Measurements from ENCODE around the gene C11orf21.

C11orf21 gene

GRCh38 chr11:2262301-2263070, 39.2 kb downstream of the C11orf21 start:
- TF ChIP-seq, protein P1, sequence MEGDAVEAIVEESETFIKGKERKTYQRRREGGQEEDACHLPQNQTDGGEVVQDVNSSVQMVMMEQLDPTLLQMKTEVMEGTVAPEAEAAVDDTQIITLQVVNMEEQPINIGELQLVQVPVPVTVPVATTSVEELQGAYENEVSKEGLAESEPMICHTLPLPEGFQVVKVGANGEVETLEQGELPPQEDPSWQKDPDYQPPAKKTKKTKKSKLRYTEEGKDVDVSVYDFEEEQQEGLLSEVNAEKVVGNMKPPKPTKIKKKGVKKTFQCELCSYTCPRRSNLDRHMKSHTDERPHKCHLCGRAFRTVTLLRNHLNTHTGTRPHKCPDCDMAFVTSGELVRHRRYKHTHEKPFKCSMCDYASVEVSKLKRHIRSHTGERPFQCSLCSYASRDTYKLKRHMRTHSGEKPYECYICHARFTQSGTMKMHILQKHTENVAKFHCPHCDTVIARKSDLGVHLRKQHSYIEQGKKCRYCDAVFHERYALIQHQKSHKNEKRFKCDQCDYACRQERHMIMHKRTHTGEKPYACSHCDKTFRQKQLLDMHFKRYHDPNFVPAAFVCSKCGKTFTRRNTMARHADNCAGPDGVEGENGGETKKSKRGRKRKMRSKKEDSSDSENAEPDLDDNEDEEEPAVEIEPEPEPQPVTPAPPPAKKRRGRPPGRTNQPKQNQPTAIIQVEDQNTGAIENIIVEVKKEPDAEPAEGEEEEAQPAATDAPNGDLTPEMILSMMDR (IDR thresholded peaks at IDR 0.05; ENCODE audit: low read depth, low read length, missing control alignments), result no peak
- no peak for DNase-seq (ENCODE audit: extremely low read depth, low read depth)
- H3K4me3 ChIP-seq (replicated peaks; ENCODE audit: low read depth, low read length), result no peak overlapping the region

GRCh38 chr11:2261436-2262230, 40.1 kb downstream of the C11orf21 start:
- TF ChIP-seq, protein P1 (IDR thresholded peaks at IDR 0.05; ENCODE audit: low read depth, low read length, missing control alignments), result no peak
- H3K4me3 ChIP-seq (replicated peaks; ENCODE audit: low read depth, low read length), result no peak overlapping the region
- DNase-seq (ENCODE audit: extremely low read depth, low read depth), result no peak

GRCh38 chr11:2260491-2261364, 41.0 kb downstream of the C11orf21 start:
- no peak for DNase-seq (ENCODE audit: extremely low read depth, low read depth)
- H3K4me3 ChIP-seq (replicated peaks; ENCODE audit: low read depth, low read length), result no peak overlapping the region
- TF ChIP-seq, protein P1 (IDR thresholded peaks at IDR 0.05; ENCODE audit: low read depth, low read length, missing control alignments), result no peak

DNA sequence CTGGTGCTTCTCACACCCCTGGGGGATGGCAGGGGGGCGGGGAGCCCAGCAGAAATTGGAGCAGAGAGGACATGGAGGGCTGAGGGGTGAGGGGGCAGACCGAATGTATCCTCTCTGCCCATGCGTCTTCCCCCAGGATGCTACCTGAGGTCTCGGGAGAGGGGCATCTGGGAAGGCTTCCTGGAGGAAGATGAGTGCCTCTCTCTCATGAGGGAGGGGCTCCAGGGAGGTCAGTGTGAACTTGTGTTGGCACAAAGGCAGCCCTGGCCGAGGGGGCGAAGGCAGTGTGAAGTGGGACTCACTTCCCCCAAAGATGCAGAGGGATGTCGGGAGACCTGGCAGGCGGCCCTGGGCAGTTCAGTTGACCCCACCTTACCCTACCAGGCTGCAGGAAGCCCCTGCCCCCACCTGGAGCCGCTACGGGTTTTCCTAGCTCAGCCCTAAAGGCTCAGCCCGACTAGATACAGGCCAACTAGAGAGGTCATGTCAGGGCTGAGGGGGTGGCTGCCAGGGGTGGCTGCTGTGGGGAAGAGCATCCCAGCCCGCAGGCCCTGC, 41.7 kb downstream of the C11orf21 start:
- TF ChIP-seq, protein P1 (IDR thresholded peaks at IDR 0.05; ENCODE audit: low read depth, low read length, missing control alignments), result no peak
- DNase-seq (ENCODE audit: extremely low read depth, low read depth), result no peak
- no peak overlapping the region for H3K4me3 ChIP-seq (replicated peaks; ENCODE audit: low read depth, low read length)

DNA sequence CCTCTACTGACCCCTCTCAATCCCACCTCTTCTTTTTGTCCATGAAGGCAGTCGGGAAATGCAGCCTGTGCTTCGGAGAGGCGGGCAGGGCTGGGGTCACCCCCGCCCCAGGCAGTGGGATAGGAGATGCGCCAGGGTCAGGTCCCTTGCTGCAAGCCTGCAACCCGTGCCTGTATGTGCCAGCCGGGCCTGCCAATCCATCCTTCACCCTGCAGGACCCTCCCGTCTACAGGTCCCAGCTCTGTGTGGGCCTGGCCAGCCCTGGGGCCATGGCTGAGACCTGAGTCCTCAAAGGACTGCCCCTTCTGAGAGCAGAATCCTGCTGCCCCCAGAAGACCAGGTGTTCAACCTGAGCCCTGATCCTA, 42.3 kb downstream of the C11orf21 start:
- TF ChIP-seq, protein P1 (IDR thresholded peaks at IDR 0.05; ENCODE audit: low read depth, low read length, missing control alignments), result no peak
- H3K4me3 ChIP-seq (replicated peaks; ENCODE audit: low read depth, low read length), result no peak overlapping the region
- DNase-seq (ENCODE audit: extremely low read depth, low read depth), result no peak

All from HFF-Myc (cell line).